Measurements from ENCODE around the gene CACNG1.
"Not testable (repeated sequence)": the region's sequence is repeated elsewhere in the genome, so short reads cannot be mapped to it uniquely, and the experiment has no call there.

DNA sequence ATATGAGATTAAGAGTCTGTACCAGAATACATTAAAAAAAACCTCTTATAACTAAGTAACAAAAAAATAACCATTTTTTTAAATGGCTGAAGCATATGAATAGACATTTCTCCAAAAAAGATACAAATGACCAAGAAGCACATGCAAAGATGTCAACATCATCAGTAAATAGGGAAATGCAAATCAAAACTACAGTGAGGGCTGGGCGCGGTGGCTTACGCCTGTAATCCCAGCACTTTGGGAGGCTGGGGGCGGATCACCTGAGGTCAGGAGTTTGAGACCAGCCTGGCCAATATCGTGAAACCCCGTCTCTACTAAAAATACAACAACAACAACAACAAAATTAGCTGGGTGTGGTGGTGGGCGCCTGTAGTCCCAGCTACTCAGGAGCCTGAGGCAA lies 60.3 kb downstream of the CACNG1 start:
- TF ChIP-seq, protein P1, sequence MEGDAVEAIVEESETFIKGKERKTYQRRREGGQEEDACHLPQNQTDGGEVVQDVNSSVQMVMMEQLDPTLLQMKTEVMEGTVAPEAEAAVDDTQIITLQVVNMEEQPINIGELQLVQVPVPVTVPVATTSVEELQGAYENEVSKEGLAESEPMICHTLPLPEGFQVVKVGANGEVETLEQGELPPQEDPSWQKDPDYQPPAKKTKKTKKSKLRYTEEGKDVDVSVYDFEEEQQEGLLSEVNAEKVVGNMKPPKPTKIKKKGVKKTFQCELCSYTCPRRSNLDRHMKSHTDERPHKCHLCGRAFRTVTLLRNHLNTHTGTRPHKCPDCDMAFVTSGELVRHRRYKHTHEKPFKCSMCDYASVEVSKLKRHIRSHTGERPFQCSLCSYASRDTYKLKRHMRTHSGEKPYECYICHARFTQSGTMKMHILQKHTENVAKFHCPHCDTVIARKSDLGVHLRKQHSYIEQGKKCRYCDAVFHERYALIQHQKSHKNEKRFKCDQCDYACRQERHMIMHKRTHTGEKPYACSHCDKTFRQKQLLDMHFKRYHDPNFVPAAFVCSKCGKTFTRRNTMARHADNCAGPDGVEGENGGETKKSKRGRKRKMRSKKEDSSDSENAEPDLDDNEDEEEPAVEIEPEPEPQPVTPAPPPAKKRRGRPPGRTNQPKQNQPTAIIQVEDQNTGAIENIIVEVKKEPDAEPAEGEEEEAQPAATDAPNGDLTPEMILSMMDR (IDR thresholded peaks at IDR 0.05), result not testable (repeated sequence)
- TF ChIP-seq POLR2A (IDR thresholded peaks at IDR 0.05), result not testable (repeated sequence)

Data from heart left ventricle (tissue), 13 donors.